HG03521 (cell line): ENCODE results near the gene PA2G4.
A peak's percentile ranks its signal among the peaks of the same experiment; 100 is the strongest.
"Not testable (repeated sequence)": the region's sequence is repeated elsewhere in the genome, so short reads cannot be mapped to it uniquely, and the experiment has no call there.

Source experiments
- ATAC-seq: cut with Tn5 transposase; IDR thresholded peaks from one replicate; pipeline ENCODE4 v1.9.1; 2021; ENCODE audit warnings: mild to moderate bottlenecking, moderate library complexity; ENCODE audit not compliant: unreplicated experiment

PA2G4 gene

GRCh38 chr12:56104109-56104814 lies at the start of gene PA2G4:
PA2G4 (plus strand) TSS chr12:56104559; CDS start chr12:56104738, 179 bp downstream.
- ATAC-seq, result peak; percentile 91

GRCh38 chr12:56059964-56060363 lies 44.4 kb upstream of the PA2G4 start:
- not testable (repeated sequence) for ATAC-seq

- ATAC-seq, result no peak
Observed at GRCh38 chr12:56061982-56062381, 42.4 kb upstream of the PA2G4 start.

GRCh38 chr12:56062996-56063395 lies 41.4 kb upstream of the PA2G4 start:
- ATAC-seq, result no peak

- ATAC-seq, result no peak
Observed at GRCh38 chr12:56071648-56072047, 32.7 kb upstream of the PA2G4 start.

GRCh38 chr12:56074396-56074795 lies 30.0 kb upstream of the PA2G4 start:
- no peak for ATAC-seq

GRCh38 chr12:56077966-56078365 lies 26.4 kb upstream of the PA2G4 start:
- not testable (repeated sequence) for ATAC-seq

- ATAC-seq, result no peak
Observed at GRCh38 chr12:56078427-56078826, 25.9 kb upstream of the PA2G4 start.

GRCh38 chr12:56078931-56079722 lies 25.2 kb upstream of the PA2G4 start:
- ATAC-seq, result peak; percentile 46

- ATAC-seq, result peak; percentile 18
Observed at GRCh38 chr12:56079723-56080555, 24.4 kb upstream of the PA2G4 start, which contains the start of gene ERBB3. ERBB3 (plus strand) TSS chr12:56080165; CDS start chr12:56080301, 136 bp downstream.

GRCh38 chr12:56080556-56081138 lies 23.7 kb upstream of the PA2G4 start:
- ATAC-seq, result no peak

- no peak for ATAC-seq
Observed at GRCh38 chr12:56081393-56082347, 22.7 kb upstream of the PA2G4 start.

GRCh38 chr12:56082382-56082781 lies 22.0 kb upstream of the PA2G4 start:
- ATAC-seq, result no peak

GRCh38 chr12:56082967-56083366 lies 21.4 kb upstream of the PA2G4 start:
- no peak for ATAC-seq

GRCh38 chr12:56084958-56085543 lies 19.3 kb upstream of the PA2G4 start:
- no peak for ATAC-seq

GRCh38 chr12:56086096-56086495 lies 18.3 kb upstream of the PA2G4 start:
- ATAC-seq, result no peak

- no peak for ATAC-seq
Observed at GRCh38 chr12:56086608-56087007, 17.8 kb upstream of the PA2G4 start.

GRCh38 chr12:56087220-56087619 lies 17.1 kb upstream of the PA2G4 start:
- ATAC-seq, result no peak

GRCh38 chr12:56097738-56098137 lies 6.6 kb upstream of the PA2G4 start:
- ATAC-seq, result no peak
